H7 (cell line): ENCODE measurements around the gene MST1R. TPM values are rescaled to one million over a fixed set of nuclear protein-coding genes. Genes with fewer than 3 reads are reported as not detected.

ENCODE experiments used
- DNase-seq: peaks from one replicate; pipeline ENCODE4 v3.0.0; 2012
- H3K27me3 ChIP-seq: 2 replicates; pipeline ENCODE4 v1.6.0; 2011; ENCODE audit warnings: mild to moderate bottlenecking, low read length; ENCODE audit not compliant: control insufficient read depth, insufficient read depth
- H3K36me3 ChIP-seq: replicated peaks from 2 replicates; pipeline ENCODE4 v1.5.1; 2011; ENCODE audit warnings: low read length; ENCODE audit not compliant: control insufficient read depth, insufficient read depth
- H3K4me3 ChIP-seq: 2 replicates; pipeline ENCODE4 v1.5.1; 2011; ENCODE audit warnings: low read depth, mild to moderate bottlenecking, control low read depth, low read length, moderate library complexity; ENCODE audit not compliant: insufficient read depth
- total RNA-seq: library from RNA; depleted of rRNA; stranded (reverse); fragments of >200 nt; shearing (Covaris generic); gene quantifications from 2 replicates; pipeline ENCODE4 v1.2.3, GENCODE V29; 2014

MST1R gene
- total RNA-seq, 1 experiment from 2014 or later: 0.76 TPM

- no peaks in the 10 kb centered on the region for H3K36me3 ChIP-seq
- peak; percentile 59 for DNase-seq
- H3K27me3 ChIP-seq: no peaks in the 10 kb centered on the region
- no peak overlapping the region for H3K4me3 ChIP-seq
Observed at GRCh38 chr3:49901366-49902339, 2.0 kb downstream of the MST1R start.

- Histone ChIP-seq H3K27me3 (no peaks in the 10 kb centered on the region), H3K4me3 (no peak overlapping the region), H3K36me3 (no peaks in the 10 kb centered on the region; the same call in 1 of the 2 replicates)
- DNase-seq: no peak
Observed at GRCh38 chr3:49900491-49901153, 3.1 kb downstream of the MST1R start.

GRCh38 chr3:49899815-49900214 lies 3.9 kb downstream of the MST1R start:
- Histone ChIP-seq H3K27me3 (no peaks in the 10 kb centered on the region), H3K4me3 (no peak overlapping the region), H3K36me3 (no peaks in the 10 kb centered on the region; the same call in 1 of the 2 replicates)
- peak; percentile 86 for DNase-seq

- Histone ChIP-seq H3K4me3 (no peak overlapping the region), H3K36me3 (no peaks in the 10 kb centered on the region; the same call in 1 of the 2 replicates), H3K27me3 (no peaks in the 10 kb centered on the region)
- DNase-seq: no peak
Observed at GRCh38 chr3:49898991-49899390, 4.7 kb downstream of the MST1R start.

- no peak overlapping the region for H3K4me3 ChIP-seq
- no peaks in the 10 kb centered on the region; the same call in 1 of the 2 replicates for H3K36me3 ChIP-seq
- H3K27me3 ChIP-seq: no peaks in the 10 kb centered on the region
- no peak for DNase-seq
Observed at GRCh38 chr3:49896345-49896744, 7.3 kb downstream of the MST1R start.

GRCh38 chr3:49895791-49896190 lies 7.9 kb downstream of the MST1R start:
- DNase-seq: no peak
- H3K36me3 ChIP-seq: no peaks in the 10 kb centered on the region; the same call in 1 of the 2 replicates
- no peaks in the 10 kb centered on the region for H3K27me3 ChIP-seq
- H3K4me3 ChIP-seq: no peak overlapping the region

GRCh38 chr3:49889296-49889695 lies 14.4 kb downstream of the MST1R start:
- DNase-seq: no peak
- H3K27me3 ChIP-seq: no peaks in the 10 kb centered on the region
- H3K36me3 ChIP-seq: no peaks in the 10 kb centered on the region
- H3K4me3 ChIP-seq: no peak overlapping the region

- no peak overlapping the region for H3K4me3 ChIP-seq
- H3K27me3 ChIP-seq: no peaks in the 10 kb centered on the region
- DNase-seq: no peak
- H3K36me3 ChIP-seq: no peaks in the 10 kb centered on the region
Observed at GRCh38 chr3:49886922-49887265, 16.8 kb downstream of the MST1R start.

- no peaks in the 10 kb centered on the region for H3K27me3 ChIP-seq
- no peak overlapping the region for H3K4me3 ChIP-seq
- no peak for DNase-seq
- H3K36me3 ChIP-seq: no peaks in the 10 kb centered on the region
Observed at GRCh38 chr3:49883998-49884397, 19.7 kb downstream of the MST1R start.

- no peak for DNase-seq
- H3K27me3 ChIP-seq: no peaks in the 10 kb centered on the region
- no peak overlapping the region for H3K4me3 ChIP-seq
- H3K36me3 ChIP-seq: no peaks in the 10 kb centered on the region
Observed at GRCh38 chr3:49882166-49882565, 21.5 kb downstream of the MST1R start.

- no peak overlapping the region for H3K4me3 ChIP-seq
- DNase-seq: peak; percentile 92
- no peaks in the 10 kb centered on the region for H3K27me3 ChIP-seq
- no peaks in the 10 kb centered on the region for H3K36me3 ChIP-seq
Observed at GRCh38 chr3:49880581-49881315, 22.9 kb downstream of the MST1R start.

- Histone ChIP-seq H3K27me3 (no peaks in the 10 kb centered on the region), H3K36me3 (no peaks in the 10 kb centered on the region), H3K4me3 (no peak overlapping the region)
- DNase-seq: no peak
Observed at GRCh38 chr3:49879721-49880120, 24.0 kb downstream of the MST1R start.

- no peaks in the 10 kb centered on the region for H3K36me3 ChIP-seq
- H3K27me3 ChIP-seq: no peaks in the 10 kb centered on the region
- no peak overlapping the region for H3K4me3 ChIP-seq
- no peak for DNase-seq
Observed at GRCh38 chr3:49878686-49879085, 25.0 kb downstream of the MST1R start.

- Histone ChIP-seq H3K27me3 (no peaks in the 10 kb centered on the region), H3K36me3 (no peaks in the 10 kb centered on the region), H3K4me3 (no peak overlapping the region)
- DNase-seq: no peak
Observed at GRCh38 chr3:49877716-49878115, 26.0 kb downstream of the MST1R start.
